Measurements from ENCODE around the gene RAE1.
A peak's percentile ranks its signal among the peaks of the same experiment; 100 is the strongest.

RAE1 gene

DNA sequence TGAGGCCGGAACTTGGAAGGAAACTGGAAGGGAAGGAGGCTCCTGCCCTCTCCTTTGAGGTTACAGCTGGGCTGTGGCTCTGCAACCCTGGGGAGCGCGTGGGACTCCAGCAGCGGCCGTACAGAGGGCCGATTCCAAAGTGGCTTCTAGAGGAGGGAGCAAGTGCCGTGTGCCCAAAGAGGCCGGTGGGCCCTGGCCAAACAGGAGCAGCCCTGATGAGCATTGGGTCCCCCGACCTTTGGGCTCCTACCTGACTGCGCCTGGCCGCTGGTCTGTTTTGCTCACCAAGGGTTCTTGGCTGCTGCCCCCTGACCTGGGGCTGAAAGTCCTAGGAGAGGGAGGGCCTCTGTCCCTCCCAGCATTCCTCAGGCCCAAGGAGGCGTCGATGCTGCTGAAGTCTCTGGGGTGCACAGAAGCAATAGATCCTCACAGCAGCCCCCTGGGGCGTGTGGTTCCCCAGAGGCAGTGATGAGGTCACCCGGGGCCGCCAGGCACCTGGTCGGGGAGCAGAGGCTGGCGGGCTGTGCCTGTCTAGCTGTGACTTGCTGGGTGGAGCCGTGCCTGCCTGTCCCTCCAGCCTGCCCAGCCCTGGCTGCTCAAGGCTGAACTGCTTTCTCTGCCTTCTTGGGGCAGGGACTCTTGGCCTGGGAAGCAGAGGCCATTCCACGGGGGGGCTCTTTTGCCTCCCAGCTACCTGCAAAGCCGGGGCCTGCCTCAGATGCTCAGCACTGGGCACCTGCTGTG is 49.9 kb downstream of the RAE1 start:
- DNase-seq (ENCODE audit: low spot score in 2 of 2) (peak; percentile 88 to 92), ATAC-seq (ENCODE audit: low read depth) (peak; percentile 59)
- H3K4me1 Mint-ChIP-seq, result peaks cover 48% of the 10 kb centered on the region
- no peaks in the 10 kb centered on the region for H3K27me3 Mint-ChIP-seq
- no peaks in the 10 kb centered on the region for H3K9me3 Mint-ChIP-seq
- peaks cover 30% of the 10 kb centered on the region for H3K36me3 Mint-ChIP-seq
- H3K27ac Mint-ChIP-seq, result peak overlapping the region; percentile 98
- peak overlapping the region; percentile 76 for H3K4me3 Mint-ChIP-seq

DNA sequence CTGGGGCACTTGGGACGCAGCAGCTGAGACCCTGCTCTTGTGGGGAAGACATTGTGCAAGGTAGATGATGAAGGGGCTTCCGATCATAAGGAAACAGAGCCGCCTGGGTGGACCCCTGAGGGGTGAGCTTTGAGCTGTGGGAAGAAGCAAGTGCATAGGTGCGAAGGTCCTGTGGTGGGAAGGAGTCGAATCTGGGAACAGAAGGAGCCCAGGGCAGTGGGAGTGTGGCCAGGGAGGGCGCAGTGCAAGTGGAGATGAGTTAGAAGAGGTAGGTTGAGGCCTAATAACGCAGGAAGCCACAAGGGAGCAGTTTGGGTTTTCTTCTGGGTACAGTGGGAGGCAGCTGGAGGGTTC is 50.5 kb downstream of the RAE1 start:
- peak overlapping the region; percentile 76 for H3K4me3 Mint-ChIP-seq
- H3K9me3 Mint-ChIP-seq, result no peaks in the 10 kb centered on the region
- H3K36me3 Mint-ChIP-seq, result peaks cover 28% of the 10 kb centered on the region
- peak overlapping the region; percentile 98 for H3K27ac Mint-ChIP-seq
- ATAC-seq (ENCODE audit: low read depth) (no peak), DNase-seq (ENCODE audit: low spot score in 2 of 2) (no peak)
- H3K27me3 Mint-ChIP-seq, result no peaks in the 10 kb centered on the region
- H3K4me1 Mint-ChIP-seq, result peaks cover 46% of the 10 kb centered on the region

DNA sequence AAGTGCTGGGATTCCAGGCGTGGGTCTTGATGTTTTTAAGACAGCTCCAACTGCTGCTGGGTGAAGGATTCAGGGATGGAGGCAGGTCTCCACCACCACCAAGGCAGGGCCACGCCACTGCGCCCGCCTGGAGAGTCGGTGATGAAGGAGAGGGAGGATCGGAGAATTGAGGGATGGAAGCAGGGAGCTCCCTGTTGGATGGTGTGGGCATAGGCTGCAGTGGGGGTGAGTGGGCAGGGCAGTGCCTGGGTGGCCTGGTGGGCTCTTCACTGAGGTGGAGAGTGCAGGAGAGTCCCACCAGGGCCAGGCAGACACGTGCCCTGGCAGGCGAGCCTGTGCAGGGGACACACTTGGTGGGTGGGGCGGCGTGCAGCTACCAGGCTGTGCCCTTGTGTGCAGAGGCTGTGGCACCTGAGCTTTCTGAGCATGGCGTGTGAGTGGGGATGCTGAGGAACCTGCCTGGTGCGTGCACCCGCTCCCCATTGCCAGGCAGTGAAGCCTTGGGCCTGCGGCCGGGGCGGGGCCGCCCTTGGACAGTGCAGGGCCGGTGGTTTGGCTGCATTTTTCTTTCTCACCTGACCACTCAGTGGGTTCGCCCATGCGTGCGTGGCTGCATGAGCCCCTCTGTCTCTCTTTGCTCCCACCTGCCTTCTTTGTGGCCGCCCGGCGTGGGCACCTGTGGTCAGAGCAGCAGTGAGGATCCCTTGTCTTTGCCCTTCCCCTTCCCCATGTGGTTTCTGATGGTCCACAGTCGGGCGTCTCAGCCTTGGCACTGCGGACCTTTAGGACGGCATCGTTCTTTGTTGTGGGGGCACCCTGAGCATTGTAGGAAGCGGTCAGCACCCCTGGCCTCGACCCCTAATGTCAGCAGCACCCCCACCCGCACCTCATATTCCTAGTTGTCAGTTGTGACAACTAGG is 51.4 kb downstream of the RAE1 start:
- H3K27me3 Mint-ChIP-seq, result no peaks in the 10 kb centered on the region
- ATAC-seq (ENCODE audit: low read depth) (no peak), DNase-seq (ENCODE audit: low spot score in 2 of 2) (peak in 1 of 2 donors; percentile 33)
- H3K9me3 Mint-ChIP-seq, result no peaks in the 10 kb centered on the region
- peaks cover 44% of the 10 kb centered on the region for H3K4me1 Mint-ChIP-seq
- peaks cover 31% of the 10 kb centered on the region for H3K36me3 Mint-ChIP-seq
- peak overlapping the region; percentile 98 for H3K27ac Mint-ChIP-seq
- H3K4me3 Mint-ChIP-seq, result no peak overlapping the region

DNA sequence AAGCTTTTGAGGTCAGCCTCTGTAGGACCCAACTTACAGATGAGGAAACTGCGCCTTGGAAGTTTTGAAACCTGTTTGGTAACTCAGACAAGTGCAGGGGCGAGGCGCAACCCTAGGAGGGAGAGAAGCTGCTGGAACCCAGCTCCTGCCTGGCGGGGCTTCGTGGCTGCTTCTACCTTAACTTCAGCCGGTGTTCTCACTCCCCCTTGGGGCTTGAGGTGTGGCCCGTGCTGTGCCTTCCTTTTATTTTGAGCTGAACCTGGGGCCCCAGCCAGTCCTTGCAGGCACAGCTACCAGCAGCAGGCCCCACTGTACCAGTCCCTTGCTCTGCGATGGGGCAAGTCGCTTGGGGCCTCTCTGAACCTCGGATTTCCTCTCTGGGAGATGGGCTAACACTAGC is 52.2 kb downstream of the RAE1 start:
- peak overlapping the region; percentile 98 for H3K27ac Mint-ChIP-seq
- H3K4me1 Mint-ChIP-seq, result peaks cover 36% of the 10 kb centered on the region
- ATAC-seq (ENCODE audit: low read depth) (no peak), DNase-seq (ENCODE audit: low spot score in 2 of 2) (no peak)
- H3K36me3 Mint-ChIP-seq, result peaks cover 36% of the 10 kb centered on the region
- no peaks in the 10 kb centered on the region for H3K9me3 Mint-ChIP-seq
- no peaks in the 10 kb centered on the region for H3K27me3 Mint-ChIP-seq
- H3K4me3 Mint-ChIP-seq, result no peak overlapping the region

DNA sequence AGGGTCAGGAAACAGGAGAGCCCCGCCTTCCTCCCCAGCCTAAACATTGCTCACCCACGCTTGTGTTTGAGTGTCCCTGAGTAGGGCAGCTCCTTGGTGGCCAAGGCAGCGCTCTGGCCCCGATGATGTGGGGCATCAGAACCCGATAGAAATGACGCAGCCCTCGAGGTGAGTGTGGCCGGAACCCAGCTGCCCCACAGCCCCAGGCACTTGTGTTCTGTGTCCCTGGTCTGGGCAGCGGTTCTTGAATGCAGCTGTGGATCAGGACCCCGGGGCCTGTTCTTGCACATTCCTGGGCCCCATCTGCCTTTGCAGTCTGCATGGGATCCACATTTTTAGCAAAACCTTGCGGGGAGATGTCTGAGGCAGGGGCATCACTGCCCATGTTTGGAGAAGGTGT is 53.0 kb downstream of the RAE1 start:
- no peak overlapping the region for H3K4me3 Mint-ChIP-seq

DNA sequence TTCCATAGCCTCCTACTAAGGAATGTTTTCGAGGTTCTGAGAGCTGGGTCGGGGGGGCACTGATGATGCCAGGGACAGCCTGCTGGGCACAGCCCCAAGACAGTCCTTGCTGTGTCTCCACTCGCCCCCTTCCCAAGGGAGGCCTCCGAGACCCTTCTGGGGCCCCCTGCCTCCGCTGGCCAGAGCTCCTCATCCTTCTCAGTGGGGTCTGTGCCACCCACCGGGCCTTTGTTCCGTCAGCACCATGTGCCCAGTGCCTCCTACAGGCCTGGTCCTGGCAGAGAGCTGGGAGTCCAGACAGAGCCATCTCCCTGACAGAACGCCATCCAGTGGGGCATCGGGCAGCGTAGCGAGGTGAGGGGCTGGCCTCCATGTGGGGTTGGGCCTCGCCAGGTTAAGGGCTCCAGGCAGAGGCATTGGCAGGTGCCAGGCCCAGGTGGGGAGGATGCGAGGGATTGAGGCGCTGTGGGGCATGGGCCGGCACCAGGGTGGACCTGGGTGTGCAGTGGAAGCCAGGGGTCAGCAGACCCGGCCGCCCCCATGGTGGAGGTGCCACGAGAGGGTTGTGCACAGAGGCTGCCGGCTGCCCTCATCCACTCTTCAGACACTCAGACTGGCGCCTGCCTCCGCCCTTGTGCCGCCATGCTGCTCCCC is 53.5 kb downstream of the RAE1 start:
- Mint-ChIP-seq H3K27me3 (no peaks in the 10 kb centered on the region), H3K9me3 (no peaks in the 10 kb centered on the region), H3K27ac (peak overlapping the region; percentile 53), H3K4me3 (no peak overlapping the region), H3K4me1 (peaks cover 29% of the 10 kb centered on the region), H3K36me3 (peaks cover 30% of the 10 kb centered on the region)
- DNase-seq (ENCODE audit: low spot score in 2 of 2), result peak in 1 of 2 donors; percentile 32
- no peak for ATAC-seq (ENCODE audit: low read depth)

More for the DNA sequence above, 53.0 kb downstream of the RAE1 start:
- ATAC-seq (ENCODE audit: low read depth) (no peak), DNase-seq (ENCODE audit: low spot score in 2 of 2) (no peak)
- Mint-ChIP-seq H3K27ac (no peak overlapping the region), H3K27me3 (no peaks in the 10 kb centered on the region), H3K4me1 (peaks cover 32% of the 10 kb centered on the region), H3K9me3 (no peaks in the 10 kb centered on the region), H3K36me3 (peaks cover 33% of the 10 kb centered on the region)

DNA sequence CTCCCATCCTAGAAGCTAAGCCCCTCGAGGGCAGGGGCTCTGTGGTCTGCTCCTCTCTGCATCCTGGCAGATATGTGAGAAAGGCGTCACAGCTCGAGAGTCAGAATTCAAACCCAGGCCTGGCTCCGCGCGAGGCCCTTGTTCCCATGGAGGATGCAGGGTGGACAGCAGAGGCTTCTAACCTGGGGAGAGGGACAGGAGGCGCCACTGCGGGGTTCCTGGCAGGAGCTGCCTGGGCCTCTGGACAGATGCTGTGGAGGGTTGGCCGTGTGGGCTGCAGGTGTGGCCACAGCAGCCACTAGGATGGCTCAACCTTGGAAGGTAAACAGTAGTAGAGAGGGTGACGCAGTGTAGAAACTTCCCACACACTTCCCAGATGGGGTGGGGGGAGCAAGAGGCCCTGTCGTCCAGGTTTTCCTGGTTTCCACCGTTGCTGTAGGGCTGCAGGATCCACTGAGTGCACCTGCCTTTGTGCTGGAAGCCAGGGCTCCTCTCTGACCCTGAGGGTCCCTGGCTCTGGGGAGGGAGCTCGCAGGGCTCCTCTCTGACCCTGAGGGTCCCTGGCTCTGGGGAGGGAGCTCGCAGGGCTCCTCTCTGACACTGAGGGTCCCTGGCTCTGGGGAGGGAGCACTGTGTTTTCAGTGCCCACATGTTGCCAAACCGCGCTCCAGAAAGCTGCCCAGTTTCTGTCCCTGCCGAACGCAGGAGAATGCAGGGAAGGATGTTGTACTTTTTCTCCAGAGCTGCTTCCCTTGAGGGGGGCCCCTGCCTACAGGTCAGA is 54.4 kb downstream of the RAE1 start:
- peak in 1 of 2 donors; percentile 28 for DNase-seq (ENCODE audit: low spot score in 2 of 2)
- Mint-ChIP-seq H3K4me1 (peaks cover 32% of the 10 kb centered on the region), H3K27me3 (no peaks in the 10 kb centered on the region), H3K4me3 (no peak overlapping the region), H3K36me3 (peaks cover 28% of the 10 kb centered on the region), H3K9me3 (no peaks in the 10 kb centered on the region), H3K27ac (peak overlapping the region; percentile 53)
- ATAC-seq (ENCODE audit: low read depth), result no peak

- Mint-ChIP-seq H3K9me3 (no peaks in the 10 kb centered on the region), H3K36me3 (peaks cover 19% of the 10 kb centered on the region), H3K27me3 (no peaks in the 10 kb centered on the region), H3K4me1 (peaks cover 22% of the 10 kb centered on the region), H3K27ac (peak overlapping the region; percentile 90), H3K4me3 (peak overlapping the region; percentile 29)
- peak; percentile 14 for ATAC-seq (ENCODE audit: low read depth)
- peak in 1 of 2 donors; percentile 36 for DNase-seq (ENCODE audit: low spot score in 2 of 2)
These were observed 56.5 kb downstream of the RAE1 start for GRCh38 chr20:57407541-57407956.

GRCh38 chr20:57408131-57408530 is 57.1 kb downstream of the RAE1 start:
- DNase-seq (ENCODE audit: low spot score in 2 of 2) (no peak), ATAC-seq (ENCODE audit: low read depth) (no peak)
- Mint-ChIP-seq H3K27ac (peak overlapping the region; percentile 90), H3K4me3 (no peak overlapping the region), H3K9me3 (no peaks in the 10 kb centered on the region), H3K27me3 (no peaks in the 10 kb centered on the region), H3K4me1 (peaks cover 19% of the 10 kb centered on the region), H3K36me3 (peaks cover 17% of the 10 kb centered on the region)

- ATAC-seq (ENCODE audit: low read depth), result peak; percentile 15
- DNase-seq (ENCODE audit: low spot score in 2 of 2), result peak in 1 of 2 donors; percentile 37
- Mint-ChIP-seq H3K9me3 (no peaks in the 10 kb centered on the region), H3K27me3 (no peaks in the 10 kb centered on the region), H3K4me3 (no peak overlapping the region), H3K36me3 (peaks cover 17% of the 10 kb centered on the region), H3K4me1 (peaks cover 19% of the 10 kb centered on the region), H3K27ac (peak overlapping the region; percentile 90)
These were observed 57.6 kb downstream of the RAE1 start for GRCh38 chr20:57408536-57409233.

- H3K27ac Mint-ChIP-seq, result no peak overlapping the region
- H3K36me3 Mint-ChIP-seq, result peaks cover 17% of the 10 kb centered on the region
- no peak overlapping the region for H3K4me3 Mint-ChIP-seq
- DNase-seq (ENCODE audit: low spot score in 2 of 2) (no peak), ATAC-seq (ENCODE audit: low read depth) (no peak)
- H3K9me3 Mint-ChIP-seq, result no peaks in the 10 kb centered on the region
- H3K27me3 Mint-ChIP-seq, result no peaks in the 10 kb centered on the region
- H3K4me1 Mint-ChIP-seq, result peaks cover 19% of the 10 kb centered on the region
These were observed 58.2 kb downstream of the RAE1 start for GRCh38 chr20:57409316-57409671.

DNA sequence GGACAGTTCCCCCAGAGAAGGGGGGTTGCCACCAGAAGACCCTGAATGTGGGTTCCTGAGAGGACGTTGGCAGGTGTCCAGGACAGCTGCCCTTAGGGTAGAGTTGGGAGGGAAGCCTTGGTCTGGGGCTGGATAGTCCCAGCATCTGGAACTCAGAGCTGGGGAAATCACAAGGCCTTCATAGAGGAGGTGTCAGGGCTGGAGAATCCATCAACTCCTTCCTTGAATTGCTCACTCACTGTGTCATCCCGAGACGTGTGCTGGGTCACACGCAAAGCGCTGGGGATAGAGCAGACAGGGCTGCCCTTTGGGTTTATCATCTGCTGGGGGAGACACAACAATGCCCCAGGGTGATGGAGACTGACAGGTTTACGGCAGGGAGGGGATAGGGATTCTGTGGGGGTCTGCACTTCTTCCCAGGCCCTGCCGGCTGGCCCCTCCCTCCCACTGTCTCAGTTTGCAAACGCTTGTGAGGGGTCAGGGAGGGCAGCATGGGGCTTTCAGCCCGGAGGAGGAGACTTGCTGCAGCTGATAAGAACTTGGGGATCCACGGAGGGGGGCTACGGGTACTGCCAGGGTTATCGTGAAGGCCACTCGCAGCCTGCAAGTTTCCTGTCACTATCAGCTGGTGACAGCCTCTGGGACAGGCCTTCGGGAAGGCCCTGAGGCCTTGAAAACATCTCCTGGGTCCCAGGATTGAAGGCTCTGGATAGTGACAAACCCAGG is 58.8 kb downstream of the RAE1 start:
- no peak for ATAC-seq (ENCODE audit: low read depth)
- H3K36me3 Mint-ChIP-seq, result peaks cover 15% of the 10 kb centered on the region

More for the DNA sequence above, 58.8 kb downstream of the RAE1 start:
- Mint-ChIP-seq H3K9me3 (no peaks in the 10 kb centered on the region), H3K4me1 (peaks cover 19% of the 10 kb centered on the region), H3K27ac (peak overlapping the region; percentile 75), H3K4me3 (no peak overlapping the region), H3K27me3 (no peaks in the 10 kb centered on the region)
- no peak for DNase-seq (ENCODE audit: low spot score in 2 of 2)
